GM12872 (cell line): Measurements from ENCODE around the gene EGR2.

Experiments used
- CTCF ChIP-seq: IDR thresholded peaks from 3 replicates; pipeline ENCODE4 v1.5.1; 2011; ENCODE audit warnings: low read depth, mild to moderate bottlenecking, low read length, moderate library complexity; ENCODE audit not compliant: insufficient read depth

Gene EGR2

GRCh38 chr10:62818426-62819011 lies 2.4 kb upstream of the EGR2 start:
- TF ChIP-seq CTCF: peak; percentile 18; the same call in 1 of the 3 replicates

GRCh38 chr10:62817766-62818425 lies 1.7 kb upstream of the EGR2 start:
- peak; percentile 91 for TF ChIP-seq CTCF

- TF ChIP-seq CTCF: no peak
These were observed 1.1 kb upstream of the EGR2 start for GRCh38 chr10:62817121-62817765.

GRCh38 chr10:62816076-62816330 lies 163 bp downstream of the EGR2 start:
- TF ChIP-seq CTCF: no peak

GRCh38 chr10:62815381-62816075 lies 638 bp downstream of the EGR2 start:
- TF ChIP-seq CTCF: no peak

GRCh38 chr10:62814756-62815380 lies 1.3 kb downstream of the EGR2 start:
- no peak for TF ChIP-seq CTCF

GRCh38 chr10:62813981-62814380 lies 2.2 kb downstream of the EGR2 start:
- no peak for TF ChIP-seq CTCF
